Coronary artery (tissue), 2 donors: Measurements from ENCODE around the gene BOD1.

ENCODE experiments used
- DNase-seq: peaks from one replicate; pipeline ENCODE4 v3.0.0-alpha.2; 2017; ENCODE audit warnings: low spot score
- H3K27ac ChIP-seq, 2 donors: fragments of 200-600 bp; sonication (generic); one replicate each; pipeline ENCODE4 v1.5.1; 2016 to 2019
- H3K4me3 ChIP-seq: fragments of 200-600 bp; sonication (generic); 2 replicates; pipeline ENCODE4 v1.5.1; 2016; ENCODE audit warnings: mild to moderate bottlenecking, moderate library complexity
- CTCF ChIP-seq: fragments of 200-600 bp; sonication (generic); IDR thresholded peaks from one replicate; pipeline ENCODE4 v1.5.1; 2019; ENCODE audit warnings: antibody characterized with exemption

BOD1 gene

GRCh38 chr5:173577166-173577565 lies 39.3 kb downstream of the BOD1 start:
- TF ChIP-seq CTCF, result no peak
- DNase-seq, result peak; percentile 56
- Histone ChIP-seq H3K27ac (no peak overlapping the region), H3K4me3 (no peak overlapping the region)

GRCh38 chr5:173575985-173576384 lies 40.5 kb downstream of the BOD1 start:
- TF ChIP-seq CTCF, result no peak
- Histone ChIP-seq H3K27ac (no peak overlapping the region), H3K4me3 (no peak overlapping the region)
- DNase-seq, result no peak

- Histone ChIP-seq H3K4me3 (no peak overlapping the region), H3K27ac (no peak overlapping the region)
- DNase-seq, result no peak
- TF ChIP-seq CTCF, result no peak
Observed at GRCh38 chr5:173574983-173575382, 41.5 kb downstream of the BOD1 start.

- peak; percentile 85 for DNase-seq
- peak; percentile 96 for TF ChIP-seq CTCF
- H3K27ac ChIP-seq, result no peak overlapping the region
- peak overlapping the region; percentile 56 for H3K4me3 ChIP-seq
Observed at GRCh38 chr5:173573126-173573960, 43.1 kb downstream of the BOD1 start.

GRCh38 chr5:173572431-173573125 lies 43.9 kb downstream of the BOD1 start:
- H3K4me3 ChIP-seq, result peak overlapping the region; percentile 56

GRCh38 chr5:173570321-173571090 lies 45.9 kb downstream of the BOD1 start:
- Histone ChIP-seq H3K27ac (no peak overlapping the region), H3K4me3 (no peak overlapping the region)
- no peak for TF ChIP-seq CTCF
- no peak for DNase-seq

More at GRCh38 chr5:173572431-173573125, 43.9 kb downstream of the BOD1 start:
- TF ChIP-seq CTCF, result no peak
- DNase-seq, result no peak
- no peak overlapping the region for H3K27ac ChIP-seq
